ENCODE measurements around the gene PPT2. TPM values are rescaled to one million over a fixed set of nuclear protein-coding genes. Genes with fewer than 3 reads are reported as not detected.

Gene PPT2
- total RNA-seq, 1 experiment from 2014 or later, result 46.3 TPM

DNA sequence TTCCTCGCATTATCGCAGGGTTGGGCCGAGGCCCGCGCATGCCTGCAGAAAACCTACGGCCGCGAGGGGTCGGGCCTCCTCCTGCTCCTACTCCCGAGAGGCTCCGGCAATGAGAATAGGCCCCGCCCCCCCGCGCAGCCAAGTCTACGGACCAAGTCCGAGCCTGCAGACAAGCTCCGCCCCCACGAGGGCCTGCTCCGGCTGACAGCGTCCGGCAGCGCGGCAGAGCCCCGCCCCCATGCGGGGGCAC lies 41.6 kb downstream of the PPT2 start:
- Histone ChIP-seq H2AFZ (ENCODE audit: low read length) (no peak overlapping the region), H4K20me1 (ENCODE audit: control insufficient read depth, insufficient read depth, insufficient read length) (no peaks in the 10 kb centered on the region), H3K14ac (ENCODE audit: insufficient read depth, low read length) (no peak overlapping the region), H2BK120ac (ENCODE audit: low read depth, low read length, poor library complexity, severe bottlenecking) (no peak overlapping the region), H3K79me2 (ENCODE audit: insufficient read depth, low read length) (no peaks in the 10 kb centered on the region), H3K56ac (ENCODE audit: insufficient read length, low read depth, low read length) (no peak overlapping the region), H3K9me3 (ENCODE audit: control insufficient read depth, low read depth, low read length) (no peaks in the 10 kb centered on the region), H4K5ac (ENCODE audit: insufficient read length, low read depth, low read length) (no peak overlapping the region), H3K18ac (ENCODE audit: insufficient read length, low read depth, low read length) (no peak overlapping the region), H3K4me1 (ENCODE audit: insufficient read depth, low read length) (peaks cover 7% of the 10 kb centered on the region), H3K4ac (ENCODE audit: low read depth, low read length) (no peak overlapping the region), H3K79me1 (ENCODE audit: insufficient read depth, low read depth, low read length, poor library complexity, severe bottlenecking) (no peaks in the 10 kb centered on the region), H3K23me2 (ENCODE audit: insufficient read length, low read depth, low read length, poor library complexity, severe bottlenecking) (peaks cover 9% of the 10 kb centered on the region), H2AK5ac (ENCODE audit: insufficient read length, low read length) (no peak overlapping the region), H2BK5ac (ENCODE audit: insufficient read length, low read length) (no peak overlapping the region), H3K9ac (ENCODE audit: extremely low read depth, insufficient read length, low read length) (no peak overlapping the region), H4K8ac (replicated peaks; ENCODE audit: insufficient read length, low read depth, low read length) (no peak overlapping the region), H3T11ph (ENCODE audit: low read length) (no peak overlapping the region), H4K91ac (ENCODE audit: insufficient read length, low read depth, low read length) (no peak overlapping the region), H2BK20ac (ENCODE audit: low read depth, low read length, poor library complexity, severe bottlenecking) (no peak overlapping the region), H3K23ac (ENCODE audit: insufficient read length, low read depth, low read length) (no peak overlapping the region), H3K27ac (ENCODE audit: insufficient read length, low read depth, low read length) (no peak overlapping the region), H3K27me3 (ENCODE audit: insufficient read depth, low read length) (no peaks in the 10 kb centered on the region), H2BK15ac (ENCODE audit: low read depth, low read length) (no peak overlapping the region), H2BK12ac (ENCODE audit: insufficient read length, low read depth, low read length) (no peak overlapping the region), H3K4me2 (ENCODE audit: insufficient read depth, insufficient read length, low read length) (no peak overlapping the region)
- H3K4me3 Mint-ChIP-seq, result peak overlapping the region; percentile 91 to 96
- H3K27ac Mint-ChIP-seq, result no peak overlapping the region; a peak in 1 of 7 replicates
- peak; percentile 48 for TF ChIP-seq CTCF (conservative IDR thresholded peaks at IDR 0.05)
- WGBS (ENCODE audit: extremely low coverage, insufficient read length, low lambda C conversion rate), result no CpG with 5 or more reads among the region's 25 CpGs
- H3K36me3 Mint-ChIP-seq (ENCODE audit: insufficient read depth in 1 of 3, low read depth in 3 of 3), result no peaks in the 10 kb centered on the region
- H3K27me3 Mint-ChIP-seq (ENCODE audit: low read depth), result no peaks in the 10 kb centered on the region
- H3K9me3 Mint-ChIP-seq, result no peaks in the 10 kb centered on the region; a peak in 1 of 5 replicates
- H3K4me1 Mint-ChIP-seq, result peaks cover 47% of the 10 kb centered on the region in 2 experiments
- peak; percentile 100 for DNase-seq
